Liver (tissue), 9 donors: Measurements from ENCODE around the gene PLCD3. TPM values are rescaled to one million over a fixed set of nuclear protein-coding genes. Genes with fewer than 3 reads are reported as not detected.
A peak's percentile ranks its signal among the peaks of the same experiment; 100 is the strongest.

Experiments
- DNase-seq: peaks from one replicate; pipeline ENCODE4 v3.0.0-alpha.2; 2017; ENCODE audit warnings: low spot score
- H3K27ac ChIP-seq, 2 donors: one replicate each; pipeline ENCODE4 v1.7.0; 2013; ENCODE audit warnings: inconsistent platforms in 2 of 2, low read length in 2 of 2, control low read depth in 1 of 2, low read depth in 1 of 2, mild to moderate bottlenecking in 1 of 2
- H3K27me3 ChIP-seq, 4 donors: one replicate each; pipeline versions ENCODE4 v1.6.1 to v1.7.0; 2013; ENCODE audit warnings: low read length in 3 of 4, inconsistent platforms in 1 of 4, mild to moderate bottlenecking in 1 of 4, moderate library complexity in 1 of 4; ENCODE audit not compliant: control insufficient read depth in 4 of 4, insufficient read depth in 4 of 4
- H3K36me3 ChIP-seq, 4 donors: one replicate each; pipeline versions ENCODE4 v1.6.1 to v1.7.0; 2013; ENCODE audit warnings: low read length in 3 of 4, mild to moderate bottlenecking in 3 of 4, low read depth in 1 of 4, moderate library complexity in 1 of 4; ENCODE audit not compliant: control insufficient read depth in 4 of 4, insufficient read depth in 3 of 4
- H3K4me1 ChIP-seq, 4 donors: one replicate each; pipeline versions ENCODE4 v1.6.1 to v1.7.0; 2013; ENCODE audit warnings: low read length in 3 of 4, mild to moderate bottlenecking in 3 of 4, moderate library complexity in 1 of 4; ENCODE audit not compliant: control insufficient read depth in 4 of 4, insufficient read depth in 4 of 4
- H3K4me3 ChIP-seq, 3 donors: one replicate each; pipeline versions ENCODE4 v1.6.1 to v1.7.0; 2013; ENCODE audit warnings: low read length in 3 of 3, control low read depth in 1 of 3, low read depth in 1 of 3, mild to moderate bottlenecking in 1 of 3
- H3K9ac ChIP-seq, 2 donors: one replicate each; pipeline ENCODE4 v1.7.0; 2013; ENCODE audit warnings: low read length in 2 of 2, mild to moderate bottlenecking in 2 of 2, moderate library complexity in 2 of 2, control low read depth in 1 of 2, low read depth in 1 of 2
- H3K9me3 ChIP-seq, 4 donors: one replicate each; pipeline versions ENCODE4 v1.6.1 to v1.7.0; 2013; ENCODE audit warnings: low read length in 3 of 4; ENCODE audit not compliant: control insufficient read depth in 4 of 4
- ATF3 ChIP-seq: IDR thresholded peaks from 2 replicates; pipeline ENCODE4 v1.6.1; 2016; ENCODE audit warnings: antibody characterized with exemption
- CTCF ChIP-seq: fragments of 150-350 bp; IDR thresholded peaks from 2 replicates; pipeline ENCODE4 v1.5.1; 2017; ENCODE audit warnings: improper control_type of control experiment, low read depth, low read length; ENCODE audit not compliant: missing input control
- EGR1 ChIP-seq, 2 donors: IDR thresholded peaks; 2 replicates each; pipeline ENCODE4 v1.6.1; 2016 to 2018; ENCODE audit warnings: antibody characterized with exemption in 2 of 2, low read depth in 2 of 2
- FOXA1 ChIP-seq: IDR thresholded peaks from 2 replicates; pipeline ENCODE4 v1.6.1; 2016; ENCODE audit warnings: antibody characterized with exemption
- FOXA2 ChIP-seq: IDR thresholded peaks from 2 replicates; pipeline ENCODE4 v1.6.1; 2016; ENCODE audit warnings: antibody characterized with exemption
- GABPA ChIP-seq, 2 donors: IDR thresholded peaks in 1 of 2; conservative IDR thresholded peaks in 1 of 2; 2 replicates each; pipeline ENCODE4 v1.6.1; 2016; ENCODE audit warnings: antibody characterized with exemption in 2 of 2, mild to moderate bottlenecking in 1 of 2, moderate library complexity in 1 of 2
- HNF4A ChIP-seq, 2 donors: conservative IDR thresholded peaks; 2 replicates each; pipeline ENCODE4 v1.6.1; 2016; ENCODE audit warnings: antibody characterized with exemption in 2 of 2, mild to moderate bottlenecking in 2 of 2
- HNF4G ChIP-seq: IDR thresholded peaks from 2 replicates; pipeline ENCODE4 v1.6.1; 2016; ENCODE audit warnings: antibody characterized with exemption
- JUND ChIP-seq, 2 donors: IDR thresholded peaks; 2 replicates each; pipeline ENCODE4 v1.6.1; 2016; ENCODE audit warnings: antibody characterized with exemption in 2 of 2
- MAX ChIP-seq: IDR thresholded peaks from 2 replicates; pipeline ENCODE4 v1.6.1; 2016; ENCODE audit warnings: antibody characterized with exemption
- NR2F2 ChIP-seq: IDR thresholded peaks from 2 replicates; pipeline ENCODE4 v1.6.1; 2016; ENCODE audit warnings: antibody characterized with exemption
- RAD21 ChIP-seq, 2 donors: IDR thresholded peaks; 2 replicates each; pipeline ENCODE4 v1.6.1; 2016; ENCODE audit warnings: antibody characterized with exemption in 2 of 2, mild to moderate bottlenecking in 2 of 2
- REST ChIP-seq: IDR thresholded peaks from 2 replicates; pipeline ENCODE4 v1.6.1; 2016; ENCODE audit warnings: antibody characterized with exemption, mild to moderate bottlenecking
- RXRA ChIP-seq, 2 donors: IDR thresholded peaks; 2 replicates each; pipeline ENCODE4 v1.6.1; 2017 to 2018; ENCODE audit warnings: antibody characterized with exemption in 2 of 2, mild to moderate bottlenecking in 1 of 2
- SP1 ChIP-seq: IDR thresholded peaks from 2 replicates; pipeline ENCODE4 v1.6.1; 2018; ENCODE audit warnings: antibody characterized with exemption, mild to moderate bottlenecking
- TAF1 ChIP-seq: conservative IDR thresholded peaks from 2 replicates; pipeline ENCODE4 v1.6.1; 2016; ENCODE audit warnings: antibody characterized with exemption, mild to moderate bottlenecking
- YY1 ChIP-seq: IDR thresholded peaks from 2 replicates; pipeline ENCODE4 v1.6.1; 2016; ENCODE audit warnings: antibody characterized with exemption, mild to moderate bottlenecking
- ZBTB33 ChIP-seq: IDR thresholded peaks from 2 replicates; pipeline ENCODE4 v1.6.1; 2016; ENCODE audit warnings: antibody characterized with exemption
- WGBS: extraction: QIAGEN DNeasy Blood & Tissue Kit; methylation state at CpG from one replicate; pipeline ENCODE4 v1.1.7; 2013; 5-methylcytosine and 5-hydroxymethylcytosine counted together
- polyA plus RNA-seq, 2 donors: library from polyadenylated mRNA; stranded (reverse) in 1 of 2; unstranded in 1 of 2; fragments of 200-250 nt in 1 of 2; fragments of >200 nt in 1 of 2; fragmentation: Nextera tagmentation in 1 of 2; extraction: Ambion mirVana in 1 of 2; gene quantifications; one replicate each; pipeline versions ENCODE4 v1.2.1 to v1.2.3, GENCODE V29; 2013 to 2015
- total RNA-seq, 2 donors: library from RNA; depleted of rRNA; stranded (reverse); fragments of >200 nt; gene quantifications; one replicate each; pipeline ENCODE4 v1.2.3, GENCODE V29; 2014
- donor health status: healthy.
- donor health status: healthy.
- donor health status: healthy.
- donor health status: healthy.
- donor health status: healthy.

PLCD3 gene
- total and polyA plus RNA-seq, 4 donors: 0.28 to 2.3 (median 1.4) TPM

GRCh38 chr17:45147581-45148182 is 15.4 kb upstream of the PLCD3 start:
- under 1% methylated on average over 38 of the region's 38 CpGs for WGBS
- Histone ChIP-seq H3K36me3 (no peaks in the 10 kb centered on the region), H3K27me3 (no peaks in the 10 kb centered on the region), H3K4me1 (peaks cover 10 to 63% (median 44%) of the 10 kb centered on the region in 4 donors), H3K27ac (peak overlapping the region; percentile 99), H3K9me3 (no peaks in the 10 kb centered on the region), H3K4me3 (peak overlapping the region; percentile 67 to 70 (median 68)), H3K9ac (peak overlapping the region; percentile 93 to 99)
- peak; percentile 86 for DNase-seq
- TF ChIP-seq HNF4G: no peak
- TF ChIP-seq ATF3: no peak
- TF ChIP-seq CTCF: no peak
- TF ChIP-seq ZBTB33: peak; percentile 47
- peak in 1 of 2 donors; percentile 65 for TF ChIP-seq JUND (IDR thresholded peaks at IDR 0.05)
- TF ChIP-seq RAD21 (IDR thresholded peaks at IDR 0.05): no peak
- peak in 1 of 2 donors; percentile 35 for TF ChIP-seq HNF4A (conservative IDR thresholded peaks at IDR 0.05)
- TF ChIP-seq YY1: peak; percentile 80
- TF ChIP-seq EGR1 (IDR thresholded peaks at IDR 0.05; ENCODE audit: low read depth in 2 of 2): peak in 1 of 2 donors; percentile 3
- no peak for TF ChIP-seq SP1
- TF ChIP-seq REST: no peak
- TF ChIP-seq FOXA2: peak; percentile 27
- TF ChIP-seq RXRA (IDR thresholded peaks at IDR 0.05): peak in 1 of 2 donors; percentile 39
- peak; percentile 60 for TF ChIP-seq NR2F2
- TF ChIP-seq MAX: peak; percentile 86
- no peak for TF ChIP-seq TAF1
- TF ChIP-seq FOXA1: no peak
- TF ChIP-seq GABPA (IDR thresholded peaks at IDR 0.05 in 1 of 2, conservative IDR thresholded peaks at IDR 0.05 in 1 of 2): no peak
